ENCODE results near the gene WNT1.

DNA sequence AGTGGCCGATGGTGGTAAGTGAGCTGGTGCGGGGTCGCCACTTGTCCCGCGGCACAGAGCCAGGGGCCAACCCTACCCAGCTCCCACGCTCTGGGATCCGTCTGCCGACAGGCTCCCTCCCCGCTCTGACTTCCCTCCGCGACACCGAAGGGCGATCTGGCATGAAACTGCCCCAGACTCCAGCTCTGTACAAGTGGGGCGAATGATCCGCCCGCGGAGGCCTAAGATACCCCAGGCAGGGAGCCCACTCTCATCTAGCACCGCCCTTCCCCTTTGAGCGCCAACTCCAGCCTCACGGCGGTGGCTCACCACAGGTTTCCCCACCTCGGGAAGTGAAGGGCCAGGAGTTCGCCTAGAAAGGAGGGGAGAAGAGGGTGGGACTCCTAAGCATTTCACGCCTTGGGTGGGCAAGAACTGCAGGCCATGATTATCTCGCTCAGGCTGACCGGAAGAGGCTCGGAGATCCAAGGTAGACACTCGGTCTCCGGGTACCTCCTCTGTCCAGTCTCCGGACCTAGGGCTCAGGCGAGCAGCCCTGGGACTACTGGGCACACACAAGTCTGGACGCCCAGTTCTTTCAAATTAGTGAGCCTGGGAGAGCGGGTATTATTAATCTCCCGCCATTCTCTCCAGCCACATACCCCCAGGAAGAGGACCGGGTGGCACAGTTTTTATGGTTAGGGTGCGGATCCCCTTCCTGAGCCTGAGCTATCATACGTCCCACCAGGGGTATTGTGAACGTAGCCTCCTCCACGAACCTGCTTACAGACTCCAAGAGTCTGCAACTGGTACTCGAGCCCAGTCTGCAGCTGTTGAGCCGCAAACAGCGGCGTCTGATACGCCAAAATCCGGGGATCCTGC is 849 bp downstream of the WNT1 start:
- TF ChIP-seq, protein P1, sequence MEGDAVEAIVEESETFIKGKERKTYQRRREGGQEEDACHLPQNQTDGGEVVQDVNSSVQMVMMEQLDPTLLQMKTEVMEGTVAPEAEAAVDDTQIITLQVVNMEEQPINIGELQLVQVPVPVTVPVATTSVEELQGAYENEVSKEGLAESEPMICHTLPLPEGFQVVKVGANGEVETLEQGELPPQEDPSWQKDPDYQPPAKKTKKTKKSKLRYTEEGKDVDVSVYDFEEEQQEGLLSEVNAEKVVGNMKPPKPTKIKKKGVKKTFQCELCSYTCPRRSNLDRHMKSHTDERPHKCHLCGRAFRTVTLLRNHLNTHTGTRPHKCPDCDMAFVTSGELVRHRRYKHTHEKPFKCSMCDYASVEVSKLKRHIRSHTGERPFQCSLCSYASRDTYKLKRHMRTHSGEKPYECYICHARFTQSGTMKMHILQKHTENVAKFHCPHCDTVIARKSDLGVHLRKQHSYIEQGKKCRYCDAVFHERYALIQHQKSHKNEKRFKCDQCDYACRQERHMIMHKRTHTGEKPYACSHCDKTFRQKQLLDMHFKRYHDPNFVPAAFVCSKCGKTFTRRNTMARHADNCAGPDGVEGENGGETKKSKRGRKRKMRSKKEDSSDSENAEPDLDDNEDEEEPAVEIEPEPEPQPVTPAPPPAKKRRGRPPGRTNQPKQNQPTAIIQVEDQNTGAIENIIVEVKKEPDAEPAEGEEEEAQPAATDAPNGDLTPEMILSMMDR (IDR thresholded peaks at IDR 0.05): no peak
- TF ChIP-seq POLR2A (IDR thresholded peaks at IDR 0.05): no peak
- no peak for TF ChIP-seq POLR2AphosphoS5 (IDR thresholded peaks at IDR 0.05)

Data from prostate gland (tissue), 2 donors.